ENCODE results near the gene CFI.

Gene CFI

DNA sequence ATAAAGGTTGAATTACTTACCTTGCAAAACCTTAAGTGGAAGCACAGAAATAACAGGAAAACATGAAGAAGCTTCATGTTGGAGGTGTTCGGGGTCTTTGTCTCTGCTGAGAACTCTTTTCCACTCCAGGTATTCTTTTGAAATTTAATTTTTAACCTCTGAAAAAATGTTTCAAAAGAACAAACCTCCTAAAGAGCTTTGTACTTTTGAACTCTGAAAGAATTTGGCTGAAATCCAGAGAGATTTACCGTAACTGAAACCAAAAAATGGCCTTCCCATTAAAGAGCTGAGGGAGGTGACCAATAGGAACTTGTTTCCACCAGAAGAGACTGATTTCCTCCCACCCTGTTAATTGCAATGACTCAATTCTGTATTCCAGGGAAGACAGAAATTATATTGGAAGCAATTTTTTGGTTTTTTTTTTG lies at the start of gene CFI:
Gene CFI, minus strand, starts transcription at position 105 of the 425 bp plus-strand sequence. Its CDS starts 28 bp downstream, at position 77.
- DNase-seq (ENCODE audit: low spot score) = no peak

- DNase-seq (ENCODE audit: low spot score) = no peak
Measured at GRCh38 chr4:109850601-109851000, 48.8 kb upstream of the CFI start.

DNA sequence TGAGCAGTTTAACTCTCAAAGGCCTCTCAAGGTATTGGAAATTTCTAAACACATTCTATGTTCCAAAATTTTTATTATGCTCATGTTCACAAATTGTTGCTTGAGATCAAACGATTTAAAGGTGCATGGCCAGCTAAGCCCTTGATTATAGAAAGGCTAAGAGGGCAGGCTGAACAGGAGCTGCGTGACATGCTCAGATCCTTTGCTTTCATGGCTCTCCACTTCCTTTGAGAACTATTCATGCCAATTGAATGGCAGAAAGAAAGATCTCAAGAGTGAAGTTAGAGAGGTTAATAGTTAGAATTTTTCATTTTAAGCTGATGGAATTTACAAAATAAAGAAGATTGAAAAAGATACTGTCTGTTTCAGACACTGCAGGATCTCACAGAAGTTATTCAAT lies 46.7 kb upstream of the CFI start:
- no peak for DNase-seq (ENCODE audit: low spot score)

- no peak for DNase-seq (ENCODE audit: low spot score)
Measured at GRCh38 chr4:109847896-109848442, 46.2 kb upstream of the CFI start, which contains the start of gene LRIT3. TSS of gene LRIT3 (plus strand) at chr4:109848107. CDS start at chr4:109848202, 95 bp downstream.

- DNase-seq (ENCODE audit: low spot score) = no peak
Measured at GRCh38 chr4:109846395-109847098, 44.7 kb upstream of the CFI start.

DNA sequence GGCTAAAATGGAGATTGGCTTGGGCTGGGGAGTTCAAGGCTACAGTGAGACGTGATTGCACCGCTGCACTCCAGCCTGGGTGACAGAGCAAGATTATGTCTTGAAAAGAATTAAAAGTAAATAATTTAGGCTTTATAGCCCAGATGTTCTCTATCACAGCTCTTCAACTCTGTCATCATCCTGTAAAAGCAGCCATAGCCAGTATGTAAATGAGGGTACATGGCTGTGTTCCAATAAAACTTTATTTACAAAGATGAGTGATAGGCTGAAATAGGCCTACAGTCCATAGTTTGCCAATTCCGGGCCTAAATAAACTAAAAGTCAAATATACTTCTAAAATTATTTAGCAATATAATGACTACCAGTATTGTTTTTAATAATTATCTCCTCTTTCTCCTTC lies 35.2 kb upstream of the CFI start:
- DNase-seq (ENCODE audit: low spot score) = no peak

GRCh38 chr4:109833756-109834155 lies 32.0 kb upstream of the CFI start:
- DNase-seq (ENCODE audit: low spot score) = no peak

DNA sequence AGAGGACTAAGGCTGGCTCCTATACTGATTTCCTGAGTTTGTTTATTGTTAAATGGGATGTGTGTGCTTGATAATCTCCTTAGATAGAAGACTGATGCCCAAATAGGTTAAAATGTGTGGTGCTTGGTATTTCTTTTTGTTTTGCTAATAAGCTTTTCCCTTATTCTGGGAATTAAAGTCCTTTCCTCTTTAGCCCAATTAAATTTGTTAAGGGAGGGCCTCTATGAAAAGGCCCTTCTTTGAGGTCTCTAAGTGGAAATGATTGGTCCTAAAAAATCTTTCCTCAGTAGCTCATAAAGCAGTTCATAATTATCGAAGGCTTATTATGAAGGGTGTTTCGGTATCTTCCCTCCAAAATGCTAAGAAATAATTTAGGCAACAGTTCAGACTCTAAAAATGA lies 25.9 kb upstream of the CFI start, which contains the start of gene RRH:
Gene RRH, plus strand, starts transcription at position 301 of the 400 bp plus-strand sequence. Its CDS starts 56 bp downstream, at position 357.
- no peak for DNase-seq (ENCODE audit: low spot score)

DNA sequence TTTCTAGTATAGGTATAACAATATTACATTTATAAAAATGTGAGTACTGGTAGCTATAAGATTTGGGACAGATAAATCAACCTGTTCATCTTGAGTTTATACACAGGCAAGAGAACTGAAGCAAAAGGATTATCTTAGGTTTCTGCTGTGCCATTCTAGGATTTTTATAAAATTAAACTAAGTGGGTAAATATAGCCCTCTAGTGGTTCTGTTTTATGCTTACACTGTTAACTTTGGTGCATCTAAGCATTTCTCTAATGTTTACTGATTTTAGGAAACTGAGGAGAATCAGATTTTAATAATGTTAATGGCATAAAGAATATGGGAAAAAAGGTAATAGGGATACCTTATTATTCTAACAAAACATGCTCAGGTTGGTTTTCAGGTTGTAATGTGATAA lies 24.9 kb upstream of the CFI start:
- DNase-seq (ENCODE audit: low spot score) = peak; percentile 8

GRCh38 chr4:109821185-109821584 lies 19.4 kb upstream of the CFI start:
- DNase-seq (ENCODE audit: low spot score) = no peak

- peak; percentile 60 for DNase-seq (ENCODE audit: low spot score)
Measured at GRCh38 chr4:109820563-109820962, 18.8 kb upstream of the CFI start.

- no peak for DNase-seq (ENCODE audit: low spot score)
Measured at GRCh38 chr4:109818268-109818667, 16.5 kb upstream of the CFI start.

DNA sequence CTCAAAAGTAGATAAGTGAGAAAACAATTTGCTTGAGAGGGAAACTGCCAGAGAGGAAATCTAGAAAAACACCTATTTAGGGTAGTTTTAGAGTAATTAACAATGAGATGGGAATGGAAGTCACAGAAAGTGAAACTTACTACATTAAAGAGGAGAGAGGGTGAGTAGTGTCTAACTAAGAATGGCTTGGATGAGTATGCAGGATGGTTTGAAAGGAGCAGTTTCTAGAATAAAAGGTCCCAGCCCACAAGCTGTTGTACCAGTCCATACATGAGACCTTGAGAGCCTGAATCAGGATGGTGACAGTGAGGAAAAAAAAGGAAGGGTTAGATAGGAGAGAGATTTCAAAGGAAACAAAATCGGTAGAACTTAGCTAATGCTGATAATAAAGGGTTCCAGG lies 15.1 kb upstream of the CFI start:
- no peak for DNase-seq (ENCODE audit: low spot score)

- no peak for DNase-seq (ENCODE audit: low spot score)
Measured at GRCh38 chr4:109816082-109816442, 14.3 kb upstream of the CFI start.

GRCh38 chr4:109815151-109816081 lies 13.6 kb upstream of the CFI start, which contains the start of gene GAR1:
TSS of gene GAR1 (plus strand) at chr4:109815762. CDS start at chr4:109816165, 403 bp downstream.
- DNase-seq (ENCODE audit: low spot score) = peak; percentile 88

DNA sequence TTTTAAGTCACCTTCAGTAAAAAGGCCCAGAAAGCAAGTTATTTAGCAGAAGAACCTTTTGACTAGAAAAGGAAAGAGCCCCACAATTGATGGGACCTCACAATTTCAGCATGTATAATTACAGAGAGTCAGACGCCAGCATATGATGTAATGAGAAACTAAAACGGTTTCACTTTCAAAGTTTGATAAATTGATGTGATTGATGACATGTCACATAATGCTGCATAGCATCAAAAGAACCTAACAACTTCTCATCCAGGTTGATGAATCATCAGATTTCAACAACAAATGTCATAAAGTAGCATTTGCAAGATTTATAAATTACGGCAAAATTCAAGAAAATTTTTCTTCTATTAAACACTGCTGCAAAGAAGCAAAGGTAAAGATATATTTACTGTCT lies 9.9 kb upstream of the CFI start:
- no peak for DNase-seq (ENCODE audit: low spot score)

GRCh38 chr4:109810552-109811387 lies 9.0 kb upstream of the CFI start:
- DNase-seq (ENCODE audit: low spot score) = no peak

GRCh38 chr4:109809655-109810054 lies 7.9 kb upstream of the CFI start:
- DNase-seq (ENCODE audit: low spot score) = no peak

DNA sequence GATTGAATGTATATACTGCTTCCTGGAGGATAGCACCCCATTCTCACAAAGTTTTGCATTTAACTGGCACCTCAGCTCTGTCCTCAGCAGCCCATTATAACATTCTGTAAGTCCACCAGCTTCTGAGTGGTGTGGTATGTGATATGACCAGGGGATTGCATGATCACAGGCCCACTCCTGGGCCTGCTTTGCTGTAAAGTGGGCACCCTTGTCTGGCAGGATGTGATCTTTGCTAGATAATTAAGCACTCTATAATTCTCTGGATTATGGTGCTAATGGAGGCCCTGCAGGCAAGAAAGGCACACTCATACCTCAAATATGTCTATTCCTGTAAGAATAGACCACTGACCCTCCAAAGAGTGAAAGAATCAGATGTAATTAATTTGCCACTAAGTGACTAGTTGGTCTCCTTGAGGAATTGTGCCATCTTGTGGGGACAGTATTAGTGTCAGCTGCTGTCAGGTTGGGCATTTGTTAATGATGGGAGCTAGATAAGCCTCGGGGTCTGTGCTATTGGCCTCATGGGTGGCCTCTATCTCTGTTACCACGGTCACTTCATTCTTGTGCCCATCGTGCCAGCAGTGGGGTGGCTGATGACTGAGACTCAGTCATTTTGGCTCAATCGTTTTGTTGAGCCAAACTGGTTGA lies 2.2 kb upstream of the CFI start:
- peak; percentile 17 for DNase-seq (ENCODE audit: low spot score)

DNA sequence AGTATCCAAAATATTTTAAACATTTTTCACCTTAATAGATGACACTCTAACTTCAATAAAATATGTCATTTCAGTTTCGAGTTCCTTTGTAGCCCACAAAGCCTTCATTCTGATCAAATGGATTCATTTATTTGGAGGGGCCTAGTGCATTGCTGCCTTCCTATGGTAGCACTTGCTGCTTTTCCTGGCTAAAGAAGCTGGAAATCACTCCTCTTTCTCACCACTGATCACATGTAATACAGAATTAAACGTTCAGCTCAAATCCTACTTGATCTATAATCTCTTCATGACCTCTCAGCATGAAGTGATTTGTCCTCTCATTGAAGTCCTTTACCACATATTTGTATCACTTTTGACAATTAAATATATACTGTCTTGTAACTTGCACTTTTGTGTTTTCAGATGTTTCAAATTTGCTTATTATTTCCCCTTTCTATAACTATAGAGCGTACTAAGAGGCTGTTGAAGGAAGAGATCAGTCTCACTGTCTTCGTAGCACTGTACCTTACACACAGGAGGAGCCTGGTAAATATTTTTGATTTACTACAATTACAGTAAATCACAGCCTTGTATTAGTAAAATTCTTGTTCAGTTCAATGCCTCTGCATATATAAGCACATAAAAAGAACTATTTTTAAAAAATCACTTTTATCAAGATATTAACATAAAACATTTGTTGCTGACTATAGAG lies 555 bp downstream of the CFI start:
- no peak for DNase-seq (ENCODE audit: low spot score)

- no peak for DNase-seq (ENCODE audit: low spot score)
Measured at GRCh38 chr4:109798866-109799265, 2.9 kb downstream of the CFI start.
